Measurements from ENCODE around the gene ANKRD7.
A peak's percentile ranks its signal among the peaks of the same experiment; 100 is the strongest.

ANKRD7 gene

DNA sequence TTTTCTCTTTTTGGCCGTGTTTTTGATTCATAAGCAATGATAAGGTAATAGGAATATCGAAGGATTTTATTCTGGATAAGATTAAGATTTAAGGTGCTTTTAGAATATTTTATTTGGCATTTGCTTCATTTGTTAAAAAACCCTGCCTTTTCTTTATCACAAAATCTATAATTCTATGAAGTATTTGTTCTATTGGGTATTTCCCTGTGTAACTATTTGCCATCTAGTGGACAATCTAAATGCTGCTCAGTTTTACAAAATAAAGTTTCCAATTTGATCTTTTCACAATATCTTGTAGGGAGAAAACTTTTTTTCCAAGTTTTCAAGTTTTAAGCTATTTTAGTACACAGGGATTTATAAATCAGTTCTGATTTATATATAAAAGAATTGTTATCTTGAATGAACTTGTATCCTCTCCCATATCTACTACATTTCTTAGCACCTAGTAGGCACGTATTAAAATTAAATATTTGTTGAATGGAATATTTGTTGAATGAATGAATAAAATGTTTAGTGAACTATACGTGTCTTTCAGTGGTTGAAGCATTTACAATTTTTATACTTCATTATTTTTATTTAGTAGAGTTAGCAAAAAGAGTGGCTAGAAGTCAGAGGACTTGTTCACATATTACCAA, 26.5 kb downstream of the ANKRD7 start:
- no peak overlapping the region for H3K27ac ChIP-seq
- ChIA-PET POLR2A (ENCODE audit: low non-redundant PET) (no interaction called here), CTCF (no interaction called here)
- DNase-seq (ENCODE audit: low spot score), result no peak
- TF ChIP-seq, protein P1, sequence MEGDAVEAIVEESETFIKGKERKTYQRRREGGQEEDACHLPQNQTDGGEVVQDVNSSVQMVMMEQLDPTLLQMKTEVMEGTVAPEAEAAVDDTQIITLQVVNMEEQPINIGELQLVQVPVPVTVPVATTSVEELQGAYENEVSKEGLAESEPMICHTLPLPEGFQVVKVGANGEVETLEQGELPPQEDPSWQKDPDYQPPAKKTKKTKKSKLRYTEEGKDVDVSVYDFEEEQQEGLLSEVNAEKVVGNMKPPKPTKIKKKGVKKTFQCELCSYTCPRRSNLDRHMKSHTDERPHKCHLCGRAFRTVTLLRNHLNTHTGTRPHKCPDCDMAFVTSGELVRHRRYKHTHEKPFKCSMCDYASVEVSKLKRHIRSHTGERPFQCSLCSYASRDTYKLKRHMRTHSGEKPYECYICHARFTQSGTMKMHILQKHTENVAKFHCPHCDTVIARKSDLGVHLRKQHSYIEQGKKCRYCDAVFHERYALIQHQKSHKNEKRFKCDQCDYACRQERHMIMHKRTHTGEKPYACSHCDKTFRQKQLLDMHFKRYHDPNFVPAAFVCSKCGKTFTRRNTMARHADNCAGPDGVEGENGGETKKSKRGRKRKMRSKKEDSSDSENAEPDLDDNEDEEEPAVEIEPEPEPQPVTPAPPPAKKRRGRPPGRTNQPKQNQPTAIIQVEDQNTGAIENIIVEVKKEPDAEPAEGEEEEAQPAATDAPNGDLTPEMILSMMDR (conservative IDR thresholded peaks at IDR 0.05; ENCODE audit: low read depth), result peak; percentile 37; the same call in 1 of the 2 replicates

DNA sequence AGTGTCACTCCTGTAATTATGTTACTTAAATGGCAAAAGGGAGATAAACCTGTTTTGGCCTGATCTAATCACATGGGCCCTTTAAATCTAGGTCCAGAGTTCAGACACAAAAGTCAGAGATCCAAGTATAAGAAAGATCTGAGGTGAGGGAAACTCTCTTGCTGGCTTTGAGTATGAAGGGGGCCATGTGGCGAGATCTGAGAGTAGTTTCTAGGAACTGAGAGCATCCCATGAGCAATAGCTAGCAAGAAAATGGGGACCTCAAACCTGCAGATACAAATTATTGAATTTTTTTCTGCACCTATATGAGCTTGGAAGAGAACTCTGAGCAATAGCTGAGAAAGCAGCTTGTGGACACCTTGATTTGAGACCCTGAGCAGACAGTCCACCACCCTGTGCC, 27.6 kb downstream of the ANKRD7 start:
- no peak for DNase-seq (ENCODE audit: low spot score)
- ChIA-PET CTCF (no interaction called here), POLR2A (ENCODE audit: low non-redundant PET) (no interaction called here)
- TF ChIP-seq, protein P1 (conservative IDR thresholded peaks at IDR 0.05; ENCODE audit: low read depth), result no peak
- H3K27ac ChIP-seq, result no peak overlapping the region

DNA sequence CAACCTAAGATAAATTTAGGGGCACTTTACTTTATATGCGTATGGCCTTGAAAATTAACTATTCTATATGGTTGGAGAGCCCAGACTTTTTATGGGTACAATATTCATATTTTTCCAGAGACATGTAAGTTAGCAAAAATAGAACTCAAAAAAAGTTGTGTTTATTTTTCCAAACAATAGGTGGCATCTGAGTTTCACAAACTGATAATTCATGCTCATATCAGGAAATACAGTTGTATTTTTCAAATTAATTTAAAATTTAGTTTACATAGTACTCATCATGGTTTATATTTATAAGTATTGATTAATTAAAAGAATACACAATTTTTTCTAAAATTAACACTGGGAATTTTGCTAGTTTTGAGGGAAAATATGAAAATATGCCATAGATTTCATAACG, 34.6 kb downstream of the ANKRD7 start:
- DNase-seq (ENCODE audit: low spot score), result no peak

DNA sequence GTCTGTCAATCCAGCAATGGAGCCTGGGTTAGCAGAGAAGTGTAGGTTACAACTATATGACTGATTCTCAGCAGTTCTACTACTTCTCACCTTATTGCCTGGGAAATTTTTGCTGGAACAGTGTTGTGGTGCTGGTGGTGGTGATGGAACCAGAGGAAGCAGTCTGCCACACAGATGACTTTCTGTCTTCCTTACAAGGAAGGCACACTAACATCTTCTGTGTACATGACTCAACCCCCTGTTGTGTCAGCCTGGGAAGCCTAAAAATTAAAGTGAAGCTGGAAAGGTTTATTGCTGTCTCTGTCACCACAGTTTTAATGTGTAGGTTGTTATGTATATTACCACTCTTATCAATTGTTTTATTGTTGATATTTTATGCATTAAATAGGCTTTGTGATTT, 40.3 kb downstream of the ANKRD7 start:
- TF ChIP-seq, protein P1 (conservative IDR thresholded peaks at IDR 0.05; ENCODE audit: low read depth), result no peak
- ChIA-PET POLR2A (ENCODE audit: low non-redundant PET) (no interaction called here), CTCF (no interaction called here)
- no peak overlapping the region for H3K27ac ChIP-seq
- DNase-seq (ENCODE audit: low spot score), result no peak

More for the DNA sequence above, 34.6 kb downstream of the ANKRD7 start:
- ChIA-PET POLR2A (ENCODE audit: low non-redundant PET) (no interaction called here), CTCF (interaction anchor here (0.6 to 1.5 kb wide), 2 partner anchors 917 to 1413 kb away, joined by 4 to 5 read pairs; no protein-coding TSS in a partner anchor)
- TF ChIP-seq, protein P1 (conservative IDR thresholded peaks at IDR 0.05; ENCODE audit: low read depth), result no peak; the same call in 1 of the 2 replicates
- no peak overlapping the region for H3K27ac ChIP-seq

DNA sequence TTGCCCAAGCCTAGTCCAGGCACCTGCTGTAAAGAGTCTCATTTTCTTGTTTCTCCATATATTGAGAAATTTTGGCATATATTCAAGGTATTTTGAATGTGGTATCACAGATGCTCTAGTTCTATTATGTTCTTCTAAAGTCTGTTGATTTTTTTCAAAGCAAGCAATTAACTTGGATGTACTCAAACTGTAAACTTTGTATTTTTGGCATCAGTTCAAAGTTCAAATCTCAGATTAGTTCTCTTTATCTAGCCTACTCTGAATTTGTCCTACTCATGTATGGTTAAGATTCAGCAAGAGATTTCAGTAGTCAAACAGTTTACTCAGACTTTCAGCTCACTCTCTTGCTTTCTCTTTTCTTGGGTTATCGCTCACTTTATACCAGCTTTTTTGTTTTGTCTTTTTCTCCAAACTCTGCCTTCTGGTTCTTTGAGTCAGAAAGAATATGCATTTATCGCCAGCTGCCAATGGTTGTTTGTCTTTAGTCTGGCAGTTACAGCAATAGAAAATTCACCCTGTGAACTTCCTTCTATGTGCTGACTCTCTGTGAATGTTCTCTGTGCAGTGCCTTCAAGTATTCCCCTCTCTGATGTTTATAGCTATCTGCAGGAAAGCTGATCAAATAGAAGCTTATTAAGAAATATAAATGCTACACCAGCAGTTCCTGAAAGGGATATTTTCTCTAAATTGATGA, 56.0 kb downstream of the ANKRD7 start:
- no peak for DNase-seq (ENCODE audit: low spot score)
- POLR2A ChIA-PET (ENCODE audit: low non-redundant PET), result no interaction called here
- H3K27ac ChIP-seq, result no peak overlapping the region
- TF ChIP-seq, protein P1 (conservative IDR thresholded peaks at IDR 0.05; ENCODE audit: low read depth), result no peak
- CTCF ChIA-PET, result interaction anchor here (0.6 kb wide), 1 partner anchor 9 kb away, joined by 11 read pairs; no protein-coding TSS in a partner anchor

DNA sequence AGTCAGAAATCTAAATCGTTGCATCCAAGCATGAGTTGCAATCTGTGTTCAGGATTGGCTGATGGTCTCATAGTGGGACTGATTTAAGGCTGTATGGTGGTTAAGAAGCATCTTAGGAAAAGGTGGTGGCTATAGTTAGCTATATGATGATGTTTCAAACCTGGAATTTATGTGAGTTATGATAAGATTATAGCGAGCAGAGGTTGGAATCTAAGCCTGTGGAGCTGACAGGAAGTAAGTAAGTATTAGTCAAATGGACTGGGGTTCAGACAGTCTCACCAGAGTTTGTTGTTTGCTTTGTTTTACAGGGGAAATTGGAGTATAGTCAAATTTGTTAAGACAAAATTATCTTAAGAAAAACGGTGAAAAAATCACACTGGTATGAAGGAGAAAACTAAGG, 56.7 kb downstream of the ANKRD7 start:
- TF ChIP-seq, protein P1 (conservative IDR thresholded peaks at IDR 0.05; ENCODE audit: low read depth), result no peak
- CTCF ChIA-PET, result no interaction called here
- no peak for DNase-seq (ENCODE audit: low spot score)
- POLR2A ChIA-PET (ENCODE audit: low non-redundant PET), result no interaction called here
- no peak overlapping the region for H3K27ac ChIP-seq

All from RWPE1 (cell line).